Kidney (tissue), 14 donors: ENCODE results near the gene SIK3. TPM values are rescaled to one million over a fixed set of nuclear protein-coding genes. Genes with fewer than 3 reads are reported as not detected.

ENCODE experiments used
- DNase-seq, 5 donors: peaks; one replicate each; pipeline ENCODE4 v3.0.0-alpha.2; 2013 to 2020
- FAIRE-seq: peaks from 2 replicates; lab custom pipeline; 2012; peaks lifted over from hg19 to GRCh38; lab: Jason Lieb, UNC
- H3K27ac ChIP-seq, 2 donors: one replicate each; pipeline ENCODE4 v1.7.0; 2013; ENCODE audit warnings: low read depth in 2 of 2, low read length in 2 of 2, inconsistent platforms in 1 of 2
- H3K27me3 ChIP-seq: one replicate; pipeline ENCODE4 v1.7.1; 2013; ENCODE audit warnings: low read length, inconsistent platforms; ENCODE audit not compliant: control insufficient read depth, insufficient read depth
- H3K36me3 ChIP-seq, 3 donors: one replicate each; pipeline versions ENCODE4 v1.7.0 to v1.7.1; 2013; ENCODE audit warnings: low read length in 3 of 3, control low read depth in 1 of 3, inconsistent platforms in 1 of 3; ENCODE audit not compliant: insufficient read depth in 3 of 3, control insufficient read depth in 2 of 3
- H3K4me1 ChIP-seq, 3 donors: one replicate each; pipeline versions ENCODE4 v1.7.0 to v1.7.1; 2013; ENCODE audit warnings: low read length in 3 of 3, inconsistent platforms in 1 of 3, low read depth in 1 of 3; ENCODE audit not compliant: control insufficient read depth in 2 of 3, insufficient read depth in 2 of 3
- H3K4me3 ChIP-seq, 3 donors: one replicate each; pipeline versions ENCODE4 v1.7.0 to v1.8.1; 2013; ENCODE audit warnings: low read length in 3 of 3, control low read depth in 1 of 3, inconsistent platforms in 1 of 3
- H3K9ac ChIP-seq, 3 donors: one replicate each; pipeline versions ENCODE4 v1.7.0 to v1.7.1; 2013; ENCODE audit warnings: low read length in 3 of 3, control low read depth in 1 of 3, inconsistent platforms in 1 of 3
- H3K9me3 ChIP-seq, 3 donors: one replicate each; pipeline versions ENCODE4 v1.7.0 to v1.7.1; 2013; ENCODE audit warnings: low read length in 3 of 3, control low read depth in 1 of 3, inconsistent platforms in 1 of 3; ENCODE audit not compliant: control insufficient read depth in 2 of 3, insufficient read depth in 1 of 3
- CTCF ChIP-seq: IDR thresholded peaks from 3 replicates; pipeline ENCODE4 v1.5.1; 2012; ENCODE audit warnings: mild to moderate bottlenecking, moderate library complexity, borderline replicate concordance; ENCODE audit not compliant: insufficient read depth; ENCODE audit errors: extremely low read depth
- intact Hi-C: fragments of 100-400 bp; cut with DNase I; formaldehyde crosslinking; loops from one replicate; pipeline ENCODE4 v1.11.1; 2022
- polyA plus RNA-seq: library from polyadenylated mRNA; stranded (reverse); fragments of 350-450 nt; fragmentation: Illumina TruSeq; extraction: RNeasy Lipid Tissue Mini Kit (QIAGEN cat#74804); gene quantifications from one replicate; pipeline ENCODE4 v1.2.3, GENCODE V29; 2014; ENCODE audit warnings: low read depth, low replicate concordance; ENCODE audit not compliant: insufficient read depth
- total RNA-seq: library from RNA; stranded (reverse); fragmentation: NEBNext Ultra II Directional; extraction: Animal tissue kit (Norgen Biotek cat#: 25700); gene quantifications from one replicate; pipeline ENCODE4 v1.2.1, GENCODE V29; 2021
- donor health status: control.
- donor health status: control.
- donor health status: control.
- donor health status: control.
- donor health status: control.
- donor health status: DM: yes; HTN: yes; CAD: no.
- donor health status: Normal renal cell carcinoma (clear cell type).

SIK3 gene
- total and polyA plus RNA-seq, 2 donors from 2014 or later: 12.3 to 50.7 TPM

- no peak overlapping the region for H3K4me3 ChIP-seq
- H3K36me3 ChIP-seq: no peaks in the 10 kb centered on the region
- no peak for TF ChIP-seq CTCF
- no peaks in the 10 kb centered on the region for H3K4me1 ChIP-seq
- no peak overlapping the region for H3K27ac ChIP-seq
- no peaks in the 10 kb centered on the region for H3K27me3 ChIP-seq
- FAIRE-seq: no peak
- intact Hi-C loops: no loop called here
- H3K9me3 ChIP-seq: no peaks in the 10 kb centered on the region
- no peak for DNase-seq
- H3K9ac ChIP-seq: no peak overlapping the region
Measured at GRCh38 chr11:117110294-117110950, 12.2 kb upstream of the SIK3 start.

- Histone ChIP-seq H3K9me3 (no peaks in the 10 kb centered on the region), H3K9ac (no peak overlapping the region), H3K4me3 (no peak overlapping the region), H3K4me1 (no peaks in the 10 kb centered on the region), H3K36me3 (no peaks in the 10 kb centered on the region), H3K27me3 (no peaks in the 10 kb centered on the region), H3K27ac (no peak overlapping the region)
- no peak for TF ChIP-seq CTCF
- intact Hi-C loops: loop anchor here (10.0 kb wide), 1 partner anchor 233 kb away; no protein-coding TSS in a partner anchor
- FAIRE-seq: no peak
- no peak for DNase-seq
Measured at GRCh38 chr11:117107701-117108590, 9.7 kb upstream of the SIK3 start.

- no peaks in the 10 kb centered on the region for H3K27me3 ChIP-seq
- DNase-seq (no peak), FAIRE-seq (no peak)
- no peaks in the 10 kb centered on the region for H3K36me3 ChIP-seq
- no peak overlapping the region for H3K9ac ChIP-seq
- TF ChIP-seq CTCF: no peak
- intact Hi-C loops: loop anchor here (10.0 kb wide), 1 partner anchor 226 kb away; no protein-coding TSS in a partner anchor
- no peak overlapping the region for H3K27ac ChIP-seq
- peaks cover 12 to 18% (median 15%) of the 10 kb centered on the region in 3 donors for H3K4me1 ChIP-seq
- H3K4me3 ChIP-seq: no peak overlapping the region
- H3K9me3 ChIP-seq: no peaks in the 10 kb centered on the region
Measured at GRCh38 chr11:117100556-117100955, 2.3 kb upstream of the SIK3 start.
